IMR-90 (cell line): ENCODE results near the gene CDKL1. TPM values are rescaled to one million over a fixed set of nuclear protein-coding genes. Genes with fewer than 3 reads are reported as not detected.
A peak's percentile ranks its signal among the peaks of the same experiment; 100 is the strongest.

Experiments used
- ATAC-seq: fragments of 200-7000 bp; cut with Tn5 transposase; 2 replicates; pipeline ENCODE4 v1.9.1; 2020; ENCODE audit warnings: low read depth, mild to moderate bottlenecking, moderate library complexity
- BruUV-seq: library from RNA; stranded (reverse); fragments of 400-500 nt; replicated peaks from 2 replicates; lab custom pipeline; 2021; lab: Mats Ljungman, UMichigan
- CTCF ChIA-PET: fragments of 300-600 bp; formaldehyde crosslinking; extraction: SDS; loops from one replicate; lab custom pipeline; 2021; ENCODE audit warnings: antibody characterized with exemption; lab: Yijun Ruan, JAX
- POLR2A ChIA-PET: fragments of 300-600 bp; sonication (Branson Sonifier 250); formaldehyde crosslinking; loops from one replicate; lab custom pipeline; 2022; ENCODE audit warnings: antibody characterized with exemption; ENCODE audit not compliant: unreplicated experiment; lab: Charles Lee
- DNase-seq: peaks from one replicate; pipeline ENCODE4 v3.0.0; 2013
- H2AFZ ChIP-seq: replicated peaks from 2 replicates; pipeline ENCODE3; 2013; ENCODE audit warnings: low read length, mild to moderate bottlenecking; ENCODE audit not compliant: poor library complexity
- H2AK5ac ChIP-seq: 2 replicates; pipeline ENCODE4 v1.6.1; 2013; ENCODE audit warnings: low read depth, low read length, inconsistent platforms
- H2AK9ac ChIP-seq: replicated peaks from 2 replicates; pipeline ENCODE3; 2013; ENCODE audit warnings: mild to moderate bottlenecking, low read depth, low read length, moderate library complexity; ENCODE audit not compliant: poor library complexity
- H2BK120ac ChIP-seq: 2 replicates; pipeline ENCODE4 v1.6.1; 2013; ENCODE audit warnings: low read depth, low read length, inconsistent platforms
- H2BK15ac ChIP-seq: 3 replicates; pipeline ENCODE4 v1.6.1; 2013; ENCODE audit warnings: low read depth, low read length, inconsistent platforms
- H2BK20ac ChIP-seq: 2 replicates; pipeline ENCODE4 v1.6.1; 2013; ENCODE audit warnings: low read depth, mild to moderate bottlenecking, inconsistent platforms, low read length, moderate library complexity
- H2BK5ac ChIP-seq: 2 replicates; pipeline ENCODE4 v1.6.1; 2013; ENCODE audit warnings: mild to moderate bottlenecking, low read depth, low read length, inconsistent platforms; ENCODE audit not compliant: poor library complexity, severe bottlenecking
- H3K14ac ChIP-seq: replicated peaks from 2 replicates; pipeline ENCODE4 v1.6.1; 2013; ENCODE audit warnings: low read depth, low read length, inconsistent platforms
- H3K18ac ChIP-seq: 2 replicates; pipeline ENCODE4 v1.6.1; 2013; ENCODE audit warnings: low read depth, low read length, control low read depth
- H3K23ac ChIP-seq: 2 replicates; pipeline ENCODE4 v1.6.1; 2013; ENCODE audit warnings: low read depth, low read length, inconsistent platforms
- H3K27ac ChIP-seq: 2 replicates; pipeline ENCODE4 v1.5.1; 2013; ENCODE audit warnings: mild to moderate bottlenecking, control low read depth, low read length; ENCODE audit not compliant: insufficient read depth
- H3K27me3 ChIP-seq: 2 replicates; pipeline ENCODE4 v1.6.1; 2013; ENCODE audit warnings: low read length; ENCODE audit not compliant: control insufficient read depth, insufficient read depth
- H3K36me3 ChIP-seq: 2 replicates; pipeline ENCODE4 v1.6.1; 2013; ENCODE audit warnings: low read length, mixed read lengths; ENCODE audit not compliant: control insufficient read depth, insufficient read depth
- H3K4ac ChIP-seq: 2 replicates; pipeline ENCODE4 v1.6.1; 2013; ENCODE audit warnings: low read depth, low read length, inconsistent platforms
- H3K4me1 ChIP-seq: 2 replicates; pipeline ENCODE4 v1.6.1; 2013; ENCODE audit warnings: low read length, mixed read lengths; ENCODE audit not compliant: control insufficient read depth, insufficient read depth
- H3K4me2 ChIP-seq: 2 replicates; pipeline ENCODE4 v1.6.1; 2013; ENCODE audit warnings: low read depth, mild to moderate bottlenecking, control low read depth, low read length, moderate library complexity
- H3K4me3 ChIP-seq: 2 replicates; pipeline ENCODE4 v1.5.1; 2013; ENCODE audit warnings: low read depth, mild to moderate bottlenecking, control low read depth, low read length, moderate library complexity; ENCODE audit not compliant: insufficient read depth
- H3K56ac ChIP-seq: 2 replicates; pipeline ENCODE4 v1.6.1; 2013; ENCODE audit warnings: low read length, inconsistent platforms; ENCODE audit not compliant: insufficient read depth; ENCODE audit errors: extremely low read depth
- H3K79me1 ChIP-seq, 2 experiments: 2 replicates each; pipeline ENCODE4 v1.6.1; 2013; ENCODE audit warnings: low read length in 2 of 2, inconsistent platforms in 1 of 2, low read depth in 1 of 2
- H3K9ac ChIP-seq: 2 replicates; pipeline ENCODE4 v1.6.1; 2013; ENCODE audit warnings: low read depth, low read length, control low read depth
- H3K9me1 ChIP-seq: 2 replicates; pipeline ENCODE4 v1.6.1; 2013; ENCODE audit warnings: low read length, inconsistent platforms; ENCODE audit not compliant: insufficient read depth
- H3K9me3 ChIP-seq: 2 replicates; pipeline ENCODE4 v1.6.1; 2013; ENCODE audit warnings: low read length; ENCODE audit not compliant: control insufficient read depth, insufficient read depth
- H4K20me1 ChIP-seq: 2 replicates; pipeline ENCODE4 v1.6.1; 2013; ENCODE audit warnings: low read length, inconsistent platforms; ENCODE audit not compliant: insufficient read depth
- H4K5ac ChIP-seq: 2 replicates; pipeline ENCODE4 v1.6.1; 2013; ENCODE audit warnings: mild to moderate bottlenecking, low read depth, low read length, control low read depth
- H4K8ac ChIP-seq, 2 experiments: 2 replicates each; pipeline ENCODE4 v1.6.1; 2013; ENCODE audit warnings: low read depth in 2 of 2, low read length in 2 of 2, control low read depth in 1 of 2, inconsistent platforms in 1 of 2
- H4K91ac ChIP-seq: 2 replicates; pipeline ENCODE4 v1.6.1; 2013; ENCODE audit warnings: low read depth, low read length, inconsistent platforms; ENCODE audit not compliant: insufficient read depth
- CEBPB ChIP-seq: IDR thresholded peaks from 2 replicates; pipeline ENCODE4 v1.6.1; 2012; ENCODE audit warnings: low read depth, low read length, improper control_type of control experiment
- CHD1 ChIP-seq: IDR thresholded peaks from 2 replicates; pipeline ENCODE4 v1.6.1; 2012; ENCODE audit warnings: low read depth, low read length, improper control_type of control experiment
- RFX5 ChIP-seq: IDR thresholded peaks from 2 replicates; pipeline ENCODE4 v1.8.0; 2012; ENCODE audit warnings: low read depth, mild to moderate bottlenecking, low read length, moderate library complexity
- WGBS, 2 experiments: methylation state at CpG; one replicate each; pipeline versions ENCODE4 v1.1.5 to v1.1.7; 2013; ENCODE audit warnings: missing lambda C conversion rate in 2 of 2; ENCODE audit not compliant: insufficient read length in 1 of 2; ENCODE audit errors: extremely low coverage in 2 of 2; 5-methylcytosine and 5-hydroxymethylcytosine counted together
- dilution Hi-C: fragments of 300-500 bp; cut with HindIII; formaldehyde crosslinking; loops from one replicate; pipeline ENCODE4 v1.14.3; 2018; ENCODE audit warnings: low sequenced_read_pairs; ENCODE audit not compliant: unreplicated experiment
- in situ Hi-C: fragments of 300-500 bp; cut with MboI; formaldehyde crosslinking; loops from 3 replicates; pipeline ENCODE4 v1.14.3; 2019; ENCODE audit warnings: low sequenced_read_pairs, inconsistent platforms, mixed read lengths
- intact Hi-C: fragments of 100-400 bp; cut with micrococcal nuclease; formaldehyde crosslinking; loops from 2 replicates; pipeline ENCODE4 v1.10.0; 2022
- polyA plus RNA-seq, 3 experiments: library from polyadenylated mRNA; depleted of rRNA; stranded (reverse); fragments of >200 nt; gene quantifications; 2 replicates each; pipeline ENCODE4 v1.2.3, GENCODE V29; 2012; ENCODE audit warnings: low replicate concordance in 1 of 3
- total RNA-seq: library from RNA; depleted of rRNA; stranded (reverse); fragments of >200 nt; gene quantifications from 2 replicates; pipeline ENCODE4 v1.2.3, GENCODE V29; 2012

The CDKL1 gene
- total and polyA plus RNA-seq, 2 of the 4 experiments (the other 2 are of a cell fraction), result 1.9 to 3.8 TPM

GRCh38 chr14:50425816-50426215, 29.1 kb upstream of the CDKL1 start:
- Histone ChIP-seq H3K9me1 (no peaks in the 10 kb centered on the region), H2BK20ac (no peak overlapping the region), H3K14ac (no peak overlapping the region), H3K18ac (no peak overlapping the region), H3K36me3 (peaks cover 19% of the 10 kb centered on the region), H3K27me3 (no peaks in the 10 kb centered on the region), H4K5ac (no peak overlapping the region), H3K23ac (no peak overlapping the region), H2BK15ac (no peak overlapping the region), H3K4ac (no peak overlapping the region), H3K79me1 (peaks cover 0 to 4% of the 10 kb centered on the region in 2 experiments; a peak in 2 of 4 replicates), H3K4me3 (no peak overlapping the region), H4K20me1 (no peaks in the 10 kb centered on the region), H2AK5ac (no peak overlapping the region), H3K56ac (no peak overlapping the region), H3K9me3 (no peaks in the 10 kb centered on the region), H3K27ac (no peak overlapping the region), H4K8ac (no peak overlapping the region), H2BK5ac (no peak overlapping the region), H4K91ac (no peak overlapping the region), H2BK120ac (no peak overlapping the region), H3K4me1 (no peaks in the 10 kb centered on the region), H3K9ac (no peak overlapping the region), H3K4me2 (no peak overlapping the region), H2AK9ac (no peak overlapping the region), H2AFZ (no peak overlapping the region)
- in situ Hi-C loops (no loop called here), dilution Hi-C loops (no loop called here), intact Hi-C loops (no loop called here)
- no CpG with 5 or more reads among the region's 3 CpGs for WGBS, 2 experiments
- peak; percentile 49 for ATAC-seq
- peak; percentile 69 for DNase-seq
- peak; percentile 76; the same call in 1 of the 2 replicates for TF ChIP-seq CEBPB
- TF ChIP-seq CHD1, result no peak
- TF ChIP-seq RFX5, result no peak
- ChIA-PET CTCF (no interaction called here), POLR2A (no interaction called here)
- no TSS peak for BruUV-seq
